Raji (cell line): Measurements from ENCODE around the gene PDZRN3.

Source experiments
- POLR2A ChIP-seq: IDR thresholded peaks from 2 replicates; pipeline ENCODE4 v1.6.1; 2011; ENCODE audit warnings: low read depth, low read length, control low read depth; ENCODE audit not compliant: insufficient read depth

PDZRN3 gene

DNA sequence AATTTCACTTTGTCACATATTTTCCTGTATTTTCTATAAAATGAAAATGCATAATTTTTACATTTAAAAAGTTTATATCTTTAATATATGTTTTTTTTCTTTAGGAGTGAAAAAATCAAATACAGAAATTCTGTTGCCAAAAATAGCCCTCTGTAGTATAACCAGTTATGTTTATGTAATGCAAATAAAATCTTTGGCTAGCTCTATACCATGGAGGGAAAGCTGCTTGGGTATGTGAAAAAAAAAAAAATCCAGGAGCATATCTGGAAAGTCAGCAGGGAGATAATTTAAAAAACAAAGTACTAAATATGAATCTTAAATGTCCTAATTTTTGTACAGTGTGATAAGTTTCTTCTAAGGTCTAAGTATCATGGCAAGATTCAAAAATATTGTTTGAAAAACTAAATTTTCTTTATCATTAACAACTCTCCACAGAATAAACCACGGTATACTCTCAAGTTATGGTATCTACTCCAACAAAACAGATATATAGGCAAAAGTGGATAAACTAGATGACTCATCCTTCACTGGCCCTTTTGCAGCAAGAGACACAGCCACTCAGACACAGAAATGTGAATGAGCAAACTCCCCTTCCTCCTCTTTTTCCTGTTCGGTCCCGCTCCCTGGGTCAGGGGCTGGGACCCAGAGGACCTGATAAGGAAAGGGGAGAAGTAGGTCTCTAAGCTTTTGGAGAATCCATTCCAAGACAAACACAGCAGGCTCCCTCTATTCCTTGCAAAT lies 66.6 kb downstream of the PDZRN3 start:
- TF ChIP-seq POLR2A, result no peak

DNA sequence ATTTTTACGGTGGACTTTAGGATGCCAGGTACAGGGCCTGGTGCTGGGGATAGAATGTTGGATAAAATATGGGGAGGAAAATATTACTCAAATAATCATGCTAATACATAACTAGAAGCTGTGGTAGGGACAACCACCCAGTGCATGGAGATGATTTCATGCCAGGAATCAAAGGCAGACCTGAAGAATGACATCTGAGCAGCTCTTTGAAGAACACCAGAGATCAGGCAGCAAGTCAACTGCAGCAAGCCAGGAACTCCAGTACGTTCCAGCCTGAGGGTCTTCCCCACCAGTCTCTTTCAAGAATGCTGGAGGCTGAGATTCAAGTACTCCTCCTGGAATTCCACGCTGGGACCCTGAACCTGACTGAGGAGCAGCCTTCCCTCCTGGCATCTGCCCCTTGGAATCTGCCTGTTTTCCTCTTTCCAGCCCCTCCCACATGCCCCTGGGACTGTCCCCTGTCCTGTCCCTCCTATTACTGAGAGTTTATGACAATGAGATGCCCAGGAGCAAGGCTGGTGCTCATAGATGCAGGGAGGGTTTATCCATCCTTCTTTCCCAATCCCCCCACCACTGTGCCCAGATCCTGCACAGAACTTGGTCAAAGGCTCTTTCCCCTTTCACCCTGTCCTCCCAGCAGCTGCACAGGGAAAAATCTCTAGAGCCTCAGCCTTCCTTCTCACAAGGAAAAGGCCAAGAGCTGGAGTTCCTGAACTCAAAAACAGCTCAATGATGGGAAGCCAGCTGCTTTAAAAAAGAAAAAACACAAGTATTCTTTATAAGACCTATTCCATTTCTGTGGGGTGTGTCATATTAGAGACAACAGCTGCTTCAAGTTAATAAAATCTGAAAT lies 68.0 kb downstream of the PDZRN3 start:
- TF ChIP-seq POLR2A, result no peak

DNA sequence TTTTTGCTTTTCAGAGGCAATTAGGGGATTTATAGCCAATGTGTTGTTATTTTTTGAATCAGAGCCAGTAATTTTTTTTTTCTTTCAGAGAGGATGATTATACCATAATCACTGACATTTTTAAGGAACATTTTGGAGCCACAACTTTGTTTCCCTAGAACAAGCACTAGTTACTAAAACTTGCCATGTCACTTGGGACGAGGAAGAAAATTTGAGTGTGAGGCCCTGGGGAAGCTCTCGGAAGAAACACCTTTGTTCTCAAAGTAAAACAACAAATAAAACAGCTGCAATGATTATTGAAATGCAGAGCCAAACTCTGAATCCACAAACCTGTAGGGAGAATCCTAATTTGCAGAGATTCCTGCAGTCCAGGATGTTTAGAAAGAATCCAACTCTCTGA lies 69.7 kb downstream of the PDZRN3 start:
- TF ChIP-seq POLR2A, result no peak

DNA sequence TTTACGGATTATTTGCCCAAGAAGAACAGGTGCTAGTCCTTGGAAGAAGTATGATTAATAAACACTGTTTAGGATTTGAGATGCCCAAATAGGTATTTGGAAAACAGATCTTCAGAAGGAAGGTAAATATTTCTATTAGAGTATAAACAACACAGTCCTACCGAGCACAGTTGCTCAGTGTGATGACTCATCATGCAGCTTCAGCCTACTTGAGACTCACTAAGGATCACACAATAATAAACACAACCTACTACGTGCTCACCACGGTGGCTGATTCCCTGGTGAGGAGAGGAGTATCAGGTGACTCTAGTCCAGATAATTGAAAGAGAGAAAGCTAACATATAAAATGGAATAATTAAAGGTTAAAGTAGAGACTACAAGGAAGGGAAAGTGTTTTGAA lies 72.0 kb downstream of the PDZRN3 start:
- no peak for TF ChIP-seq POLR2A

DNA sequence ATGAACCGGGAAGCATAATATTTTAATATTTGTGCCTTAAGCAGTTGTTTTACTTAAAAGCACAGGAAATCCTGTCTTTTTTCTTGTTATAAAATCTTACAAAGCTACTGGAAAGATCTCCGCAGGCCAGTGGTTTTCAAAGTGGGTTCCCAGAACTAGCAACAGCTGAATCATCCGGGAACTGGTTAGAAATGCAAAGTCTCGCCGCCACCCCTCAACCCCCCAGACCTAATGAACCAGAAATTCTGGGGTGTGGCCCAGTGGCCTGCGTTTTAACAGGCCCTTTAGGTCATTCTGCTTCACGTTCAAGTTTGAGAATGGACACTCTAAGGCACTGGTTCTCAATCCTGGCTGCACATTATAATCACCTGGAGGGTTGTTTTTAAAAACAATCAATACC lies 74.7 kb downstream of the PDZRN3 start:
- TF ChIP-seq POLR2A, result no peak

DNA sequence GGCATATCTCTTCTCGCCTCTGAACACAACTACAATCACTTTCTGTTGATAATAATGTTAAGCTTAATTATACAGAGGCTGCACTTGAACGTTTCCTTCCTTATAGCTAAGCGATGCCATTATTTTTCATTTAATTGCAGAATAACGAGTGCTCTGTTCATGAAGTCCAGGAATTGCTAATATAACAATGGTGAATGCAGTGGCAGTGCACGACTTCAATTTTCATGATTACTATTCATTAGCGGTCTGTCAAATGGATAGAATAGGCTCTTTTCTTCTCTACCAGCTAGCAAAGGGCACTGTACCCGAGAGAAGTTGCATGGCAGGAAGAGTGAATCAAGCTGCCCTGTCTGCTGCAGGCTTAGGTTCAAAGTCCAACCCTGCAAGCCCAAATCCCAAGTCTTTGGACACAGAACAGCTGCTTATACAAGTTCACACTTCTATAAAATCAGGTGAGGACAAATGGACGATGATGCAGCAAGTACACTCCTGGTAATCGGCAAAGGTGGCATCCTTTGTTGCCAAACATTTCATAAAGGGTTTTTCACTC lies 75.6 kb downstream of the PDZRN3 start:
- no peak for TF ChIP-seq POLR2A

DNA sequence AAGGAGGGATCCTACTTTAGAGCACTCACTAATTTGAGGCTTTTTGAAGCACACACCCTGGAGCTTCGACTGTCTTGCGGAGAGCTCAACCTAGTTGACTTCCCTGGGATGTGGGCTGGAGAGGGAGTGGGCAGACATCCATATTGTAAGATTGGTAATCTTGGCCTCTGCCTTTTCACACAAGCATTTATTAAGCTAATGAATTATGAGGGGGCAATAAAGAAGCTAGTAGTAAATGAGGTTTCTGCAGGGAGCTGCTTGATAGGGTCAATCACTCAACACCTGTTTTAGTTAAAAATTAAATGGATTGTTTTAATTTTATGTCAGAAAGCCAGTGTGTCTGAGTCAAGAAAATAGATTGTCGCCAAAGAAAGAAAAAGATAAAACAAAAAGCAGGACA lies 76.3 kb downstream of the PDZRN3 start:
- no peak for TF ChIP-seq POLR2A

DNA sequence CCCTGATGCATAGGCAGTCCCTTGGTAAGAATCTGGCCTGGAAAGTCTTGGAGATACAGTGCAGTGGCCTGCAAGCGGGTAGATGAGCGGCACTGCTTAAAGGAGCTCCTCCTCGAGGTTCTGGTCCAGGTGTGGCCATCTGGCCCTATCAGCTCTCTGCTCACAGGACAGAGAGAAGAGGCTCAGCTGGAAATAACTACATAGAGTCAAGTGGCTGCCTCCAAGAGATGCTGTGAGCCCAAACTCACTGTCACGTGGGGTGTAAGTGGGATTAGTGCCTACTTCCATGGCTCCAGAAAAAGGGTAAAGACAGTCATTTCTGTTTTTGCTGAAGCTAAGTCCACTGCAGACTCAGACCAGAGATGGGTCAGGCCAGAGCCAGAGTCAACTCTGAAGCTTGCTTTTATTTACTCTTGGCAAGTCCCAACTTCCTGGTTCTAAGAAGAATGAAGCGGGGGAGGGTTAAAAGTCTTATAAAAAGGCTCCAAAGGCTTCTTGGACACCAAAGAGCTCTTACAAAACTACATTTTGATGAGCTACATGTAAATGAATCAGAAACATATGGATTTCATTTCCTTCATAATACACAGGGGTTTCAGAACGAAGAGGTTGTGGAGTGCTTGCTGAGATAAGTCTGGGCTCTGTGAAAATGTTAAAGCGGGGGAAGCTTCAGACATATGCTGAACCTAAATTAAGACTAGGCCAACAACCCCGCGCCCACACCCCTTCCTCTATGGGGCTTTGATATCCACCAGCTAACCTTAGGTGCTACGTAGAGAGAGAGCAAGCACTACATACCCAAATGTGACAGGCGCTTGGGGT lies 77.1 kb downstream of the PDZRN3 start:
- no peak for TF ChIP-seq POLR2A

DNA sequence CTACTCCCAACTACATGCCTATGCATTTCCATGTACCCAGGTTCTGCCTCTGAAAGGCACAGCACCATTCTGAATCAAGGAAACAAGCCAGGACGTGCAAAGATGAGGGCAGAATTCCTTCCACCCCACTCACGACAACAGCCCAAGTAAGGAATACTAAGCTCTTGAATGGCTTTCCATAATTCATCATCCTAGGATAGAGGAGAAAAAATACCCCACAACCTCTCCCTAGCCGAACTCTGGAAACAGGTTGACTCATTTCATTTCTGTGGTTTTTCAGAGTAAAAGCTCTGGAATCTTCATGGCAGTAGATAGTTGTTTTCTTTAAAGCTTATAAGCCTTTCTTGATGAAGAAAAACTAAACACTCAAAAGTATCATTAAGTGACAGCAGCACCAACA lies 77.8 kb downstream of the PDZRN3 start:
- TF ChIP-seq POLR2A, result no peak

DNA sequence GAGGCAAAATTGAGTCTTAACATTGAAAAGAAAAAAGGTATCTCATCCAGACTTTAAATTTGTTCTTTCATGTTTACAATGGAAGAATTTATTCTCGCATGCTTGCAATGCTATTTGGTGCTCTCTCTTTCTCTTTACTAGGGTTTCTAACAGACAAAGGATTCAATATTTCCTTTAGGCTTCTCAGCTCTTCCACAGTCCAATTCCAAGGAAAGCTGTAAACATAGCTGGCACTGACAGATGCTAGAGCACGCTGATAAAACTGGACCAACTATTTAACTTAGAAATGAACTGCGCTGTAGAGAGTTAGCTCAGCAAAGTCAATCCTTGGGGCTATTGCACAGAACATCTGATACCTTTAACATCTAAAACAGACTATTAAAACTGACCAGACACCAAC lies 81.3 kb downstream of the PDZRN3 start:
- no peak for TF ChIP-seq POLR2A

DNA sequence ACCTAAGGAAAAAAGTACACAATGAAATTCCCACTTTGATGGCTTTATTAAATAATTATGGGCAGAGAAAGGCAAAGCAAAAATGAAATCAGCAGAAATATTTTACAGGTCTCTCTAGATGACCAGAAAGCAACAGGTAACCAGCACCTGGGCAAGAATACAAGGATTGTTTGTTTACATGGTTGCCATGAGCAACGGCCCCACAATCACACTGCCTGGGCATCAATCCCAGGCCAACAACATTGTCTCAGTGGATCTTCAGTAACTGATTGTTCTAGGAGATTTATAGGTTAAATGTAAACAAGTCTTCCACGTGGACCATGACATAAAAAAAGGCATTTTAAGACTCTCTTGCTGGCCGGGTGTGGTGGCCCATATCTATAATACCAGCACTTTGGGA lies 82.6 kb downstream of the PDZRN3 start:
- TF ChIP-seq POLR2A, result no peak

DNA sequence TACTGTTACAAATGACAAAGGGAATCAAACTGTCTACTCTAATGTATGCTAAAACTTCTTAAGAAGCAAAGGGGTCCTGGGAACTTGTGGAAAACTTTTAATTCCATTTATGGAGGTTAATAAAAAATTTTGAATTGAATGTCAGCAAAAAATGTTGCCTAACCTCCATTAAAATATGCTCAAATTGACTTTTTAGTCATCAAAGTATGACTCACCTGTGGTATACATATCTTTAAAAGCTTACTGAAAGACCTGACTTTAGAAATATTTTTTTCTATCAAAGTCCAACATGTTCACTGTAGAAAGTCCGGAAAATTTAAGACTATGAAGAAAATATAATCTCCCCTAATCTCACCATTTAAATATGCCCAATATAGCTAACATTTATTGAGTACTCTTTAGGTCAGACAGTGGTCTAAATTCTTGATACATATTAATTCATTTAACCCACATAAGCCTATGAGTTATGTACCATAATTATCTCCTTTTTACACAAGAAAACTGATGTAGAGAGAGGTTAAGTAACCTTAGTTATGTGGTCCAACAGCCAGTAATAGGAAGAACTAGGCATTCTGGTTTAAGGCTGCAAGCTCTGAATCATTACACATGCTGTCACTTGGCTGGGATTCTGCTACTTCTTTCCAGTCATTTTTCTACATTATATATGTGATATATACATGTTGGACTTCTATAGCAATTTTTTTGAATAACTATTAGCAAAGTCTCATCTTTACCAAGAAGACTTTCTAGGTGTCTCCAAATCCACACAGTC lies 83.6 kb downstream of the PDZRN3 start:
- TF ChIP-seq POLR2A, result no peak

DNA sequence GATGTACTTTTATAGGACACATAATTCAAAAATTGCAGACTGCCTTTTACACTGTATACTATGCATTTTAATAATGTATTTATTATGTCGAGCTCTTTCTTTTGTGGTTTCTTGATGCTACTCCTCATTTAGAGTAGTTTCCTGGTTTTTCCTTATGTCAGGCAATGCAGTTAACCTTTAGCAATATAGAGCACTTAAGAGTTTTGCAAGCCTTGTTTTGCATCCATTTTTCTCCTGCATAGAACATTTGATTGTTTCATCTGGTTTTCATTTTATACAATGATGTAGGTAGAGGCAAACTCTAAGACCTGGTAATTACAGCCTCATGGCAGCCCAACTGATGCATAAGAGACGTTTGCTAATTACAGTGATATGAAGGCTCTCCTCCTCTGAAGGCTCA lies 86.3 kb downstream of the PDZRN3 start:
- TF ChIP-seq POLR2A, result no peak

DNA sequence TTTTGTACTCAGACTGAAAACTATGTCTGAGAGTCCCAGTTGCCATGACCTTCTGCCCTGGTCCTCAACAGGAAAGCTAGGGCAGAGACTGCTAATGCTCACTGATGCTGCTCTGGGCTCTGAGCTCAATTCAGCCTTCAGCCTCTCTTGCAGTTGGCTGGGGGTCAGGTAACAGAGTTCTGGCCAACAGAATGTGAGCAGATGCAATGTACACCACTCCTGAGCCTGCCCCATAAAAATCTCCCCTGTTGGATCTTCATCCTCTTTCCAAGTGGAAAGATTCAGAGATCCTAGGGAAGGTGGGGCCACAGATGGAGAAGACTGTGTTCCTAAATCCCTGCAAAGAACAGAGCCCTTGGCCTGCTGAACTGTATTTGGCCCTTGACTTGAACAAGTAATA lies 87.8 kb downstream of the PDZRN3 start:
- TF ChIP-seq POLR2A, result no peak

DNA sequence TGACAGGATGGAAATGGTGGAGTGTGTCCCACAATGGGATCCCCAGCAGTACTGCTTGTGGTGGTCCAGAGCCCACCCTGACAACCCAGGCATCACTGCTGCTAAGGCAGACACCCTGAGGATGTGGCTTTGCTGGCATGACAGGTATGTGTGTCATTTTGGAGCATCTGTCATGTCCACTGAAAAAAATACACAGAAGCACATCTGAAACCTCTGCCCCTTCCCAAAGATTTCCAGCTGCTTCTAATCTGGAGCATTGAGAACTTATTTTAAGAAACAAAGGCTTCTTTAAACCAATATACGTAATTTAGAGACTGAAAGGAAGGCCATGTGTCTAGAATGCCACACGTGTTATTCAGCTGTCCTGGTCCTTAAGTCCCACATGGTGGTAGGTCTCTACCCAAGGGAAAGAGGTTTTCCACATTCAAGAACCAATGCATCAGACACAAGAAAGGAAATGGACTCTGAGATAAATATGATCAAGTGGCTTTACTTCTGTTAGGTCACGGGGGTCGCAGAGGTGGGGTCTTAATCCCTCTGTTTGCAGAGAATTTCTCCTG lies 88.3 kb downstream of the PDZRN3 start:
- no peak for TF ChIP-seq POLR2A

DNA sequence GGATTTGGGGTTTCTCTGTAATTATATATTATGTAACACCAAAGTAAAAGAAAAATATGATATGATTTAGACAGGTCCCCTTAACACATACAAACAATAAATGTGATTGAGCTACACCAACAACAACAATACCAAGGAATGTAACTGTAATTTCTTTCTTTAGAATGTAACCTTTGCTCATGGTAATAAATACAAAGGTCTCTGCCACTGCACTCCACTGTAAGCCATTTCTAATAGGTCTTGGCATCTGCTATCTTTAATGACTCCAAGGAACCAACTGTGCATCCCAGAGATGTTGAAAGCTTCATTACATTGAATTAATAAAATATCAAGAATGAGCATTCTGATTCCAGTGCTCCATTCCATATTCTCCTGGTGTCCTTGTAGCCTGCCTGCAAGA lies 88.8 kb downstream of the PDZRN3 start:
- no peak for TF ChIP-seq POLR2A
